Caco-2 (cell line): Measurements from ENCODE around the gene LMTK2. TPM values are rescaled to one million over a fixed set of nuclear protein-coding genes. Genes with fewer than 3 reads are reported as not detected.

Source experiments
- BruUV-seq: library from RNA; stranded (reverse); fragments of 400-500 nt; replicated peaks from 2 replicates; lab custom pipeline; 2021; lab: Mats Ljungman, UMichigan
- CTCF ChIA-PET: fragments of 300-600 bp; sonication (Branson Sonifier 250); formaldehyde crosslinking; loops from one replicate; lab custom pipeline; 2022; ENCODE audit warnings: antibody characterized with exemption; lab: Charles Lee
- POLR2A ChIA-PET: fragments of 300-600 bp; sonication (Branson Sonifier 250); formaldehyde crosslinking; loops from one replicate; lab custom pipeline; 2022; ENCODE audit warnings: antibody characterized with exemption; lab: Charles Lee
- DNase-seq, 2 experiments: peaks; one replicate each; pipeline versions ENCODE4 v3.0.0 to v3.0.0-alpha.2; 2020 to 2022
- H3K27me3 ChIP-seq: replicated peaks from 2 replicates; pipeline ENCODE4 v1.6.0; 2011; ENCODE audit warnings: low read length; ENCODE audit not compliant: control insufficient read depth, insufficient read depth
- H3K36me3 ChIP-seq: 2 replicates; pipeline ENCODE4 v1.5.1; 2011; ENCODE audit warnings: low read length; ENCODE audit not compliant: control insufficient read depth, insufficient read depth
- H3K4me1 ChIP-seq: fragments of 250-450 bp; sonication (Bioruptor Pico); 2 replicates; pipeline ENCODE4 v1.5.1; 2020; ENCODE audit warnings: mild to moderate bottlenecking
- H3K4me3 ChIP-seq: 2 replicates; pipeline ENCODE4 v1.5.1; 2011; ENCODE audit warnings: low read depth, mild to moderate bottlenecking, control low read depth, low read length
- H3K9me3 ChIP-seq: fragments of 250-450 bp; sonication (Bioruptor Pico); 2 replicates; pipeline ENCODE4 v1.5.1; 2020; ENCODE audit warnings: mild to moderate bottlenecking, moderate library complexity
- H3K27ac Mint-ChIP-seq: one replicate; pipeline ENCODE4 v1.8.0; 2022; ENCODE audit warnings: mixed read lengths; ENCODE audit not compliant: unreplicated experiment
- H3K27me3 Mint-ChIP-seq: one replicate; pipeline ENCODE4 v1.8.0; 2022; ENCODE audit warnings: mixed read lengths; ENCODE audit not compliant: insufficient read depth, unreplicated experiment
- H3K36me3 Mint-ChIP-seq: one replicate; pipeline ENCODE4 v1.8.0; 2022; ENCODE audit warnings: mild to moderate bottlenecking, mixed read lengths; ENCODE audit not compliant: insufficient read depth, unreplicated experiment
- H3K4me1 Mint-ChIP-seq: one replicate; pipeline ENCODE4 v1.8.0; 2022; ENCODE audit warnings: low read depth, mixed read lengths; ENCODE audit not compliant: unreplicated experiment
- H3K4me3 Mint-ChIP-seq: one replicate; pipeline ENCODE4 v1.8.0; 2022; ENCODE audit warnings: mild to moderate bottlenecking, moderate library complexity, mixed read lengths; ENCODE audit not compliant: unreplicated experiment
- H3K9me3 Mint-ChIP-seq: one replicate; pipeline ENCODE4 v1.8.0; 2022; ENCODE audit warnings: mixed read lengths; ENCODE audit not compliant: unreplicated experiment
- CTCF ChIP-seq, 2 experiments: fragments of 200-600 bp in 1 of 2; IDR thresholded peaks; 1 replicate in 1 of 2; 2 replicates in 1 of 2; pipeline versions ENCODE4 v1.5.1 to v1.8.0; 2011 to 2022; ENCODE audit warnings: antibody characterized with exemption in 1 of 2, control low read depth in 1 of 2, inconsistent platforms in 1 of 2, low read depth in 1 of 2, low read length in 1 of 2, mild to moderate bottlenecking in 1 of 2, moderate library complexity in 1 of 2; ENCODE audit not compliant: insufficient read depth in 1 of 2, severe bottlenecking in 1 of 2, unreplicated experiment in 1 of 2
- intact Hi-C: fragments of 100-400 bp; cut with micrococcal nuclease; formaldehyde crosslinking; loops from one replicate; pipeline ENCODE4 v1.10.0; 2022; ENCODE audit not compliant: unreplicated experiment
- total RNA-seq: library from RNA; stranded (reverse); gene quantifications from 2 replicates; pipeline ENCODE4 v1.2.3, GENCODE V29; 2022

The LMTK2 gene
- total RNA-seq, 1 experiment from 2014 or later = 21.9 TPM

- BruUV-seq = no TSS peak
- H3K4me3 Mint-ChIP-seq = no peak overlapping the region
- H3K36me3 Mint-ChIP-seq = no peaks in the 10 kb centered on the region
- no peak for DNase-seq
- no peaks in the 10 kb centered on the region for H3K9me3 Mint-ChIP-seq
- no peaks in the 10 kb centered on the region for H3K27me3 Mint-ChIP-seq
- intact Hi-C loops = no loop called here
- H3K4me3 ChIP-seq = no peak overlapping the region
- ChIA-PET POLR2A (no interaction called here), CTCF (no interaction called here)
- H3K9me3 ChIP-seq = no peaks in the 10 kb centered on the region
- H3K36me3 ChIP-seq = no peaks in the 10 kb centered on the region
- H3K27me3 ChIP-seq = no peaks in the 10 kb centered on the region
- no peak for TF ChIP-seq CTCF (IDR thresholded peaks at IDR 0.05; ENCODE audit: insufficient read depth in 1 of 2, low read depth in 1 of 2, low read length in 1 of 2, severe bottlenecking in 1 of 2, unreplicated experiment in 1 of 2)
- H3K27ac Mint-ChIP-seq = no peak overlapping the region
- H3K4me1 Mint-ChIP-seq = no peaks in the 10 kb centered on the region
- H3K4me1 ChIP-seq = no peaks in the 10 kb centered on the region
Measured at GRCh38 chr7:98235901-98236300, 129.2 kb downstream of the LMTK2 start.

GRCh38 chr7:98236355-98237185, 129.9 kb downstream of the LMTK2 start:
- H3K27ac Mint-ChIP-seq = no peak overlapping the region
- ChIA-PET CTCF (no interaction called here), POLR2A (no interaction called here)
- H3K9me3 ChIP-seq = no peaks in the 10 kb centered on the region
- no peaks in the 10 kb centered on the region for H3K9me3 Mint-ChIP-seq
- no peaks in the 10 kb centered on the region for H3K36me3 ChIP-seq
- H3K4me1 Mint-ChIP-seq = no peaks in the 10 kb centered on the region
- no peak for TF ChIP-seq CTCF (IDR thresholded peaks at IDR 0.05; ENCODE audit: insufficient read depth in 1 of 2, low read depth in 1 of 2, low read length in 1 of 2, severe bottlenecking in 1 of 2, unreplicated experiment in 1 of 2)
- no peak overlapping the region for H3K4me3 Mint-ChIP-seq
- no peaks in the 10 kb centered on the region for H3K27me3 Mint-ChIP-seq
- H3K4me3 ChIP-seq = no peak overlapping the region
- no TSS peak for BruUV-seq
- H3K4me1 ChIP-seq = no peaks in the 10 kb centered on the region
- H3K36me3 Mint-ChIP-seq = no peaks in the 10 kb centered on the region
- no peak for DNase-seq
- no peaks in the 10 kb centered on the region for H3K27me3 ChIP-seq
- intact Hi-C loops = no loop called here

- CTCF ChIA-PET = no interaction called here
- Histone ChIP-seq H3K36me3 (no peaks in the 10 kb centered on the region), H3K4me3 (no peak overlapping the region), H3K9me3 (no peaks in the 10 kb centered on the region), H3K27me3 (no peaks in the 10 kb centered on the region), H3K4me1 (no peaks in the 10 kb centered on the region)
- Mint-ChIP-seq H3K4me3 (no peak overlapping the region), H3K27ac (no peak overlapping the region), H3K27me3 (no peaks in the 10 kb centered on the region), H3K9me3 (no peaks in the 10 kb centered on the region), H3K4me1 (no peaks in the 10 kb centered on the region), H3K36me3 (no peaks in the 10 kb centered on the region)
- no peak for DNase-seq
- POLR2A ChIA-PET = no interaction called here
- intact Hi-C loops = no loop called here
- no peak for TF ChIP-seq CTCF (IDR thresholded peaks at IDR 0.05; ENCODE audit: insufficient read depth in 1 of 2, low read depth in 1 of 2, low read length in 1 of 2, severe bottlenecking in 1 of 2, unreplicated experiment in 1 of 2)
- BruUV-seq = no TSS peak
Measured at GRCh38 chr7:98238076-98238475, 131.4 kb downstream of the LMTK2 start.
